GM12878 (cell line): ENCODE measurements around the gene SLC27A5. TPM values are rescaled to one million over a fixed set of nuclear protein-coding genes. Genes with fewer than 3 reads are reported as not detected.

ENCODE experiments used
- ATAC-seq: fragments of 200-7000 bp; cut with Tn5 transposase; 3 replicates; pipeline ENCODE4 v1.9.1; 2020; ENCODE audit warnings: mild to moderate bottlenecking, moderate library complexity
- BruUV-seq: library from RNA; stranded (reverse); fragments of 400-500 nt; replicated peaks from 2 replicates; lab custom pipeline; 2021; lab: Mats Ljungman, UMichigan
- CTCF ChIA-PET: fragments of 300-600 bp; sonication (Branson Sonifier 250); formaldehyde crosslinking; extraction: SDS; loops from one replicate; lab custom pipeline; 2021; ENCODE audit warnings: inconsistent platforms; lab: Yijun Ruan, JAX
- POLR2A ChIA-PET: fragments of 350-600 bp; formaldehyde crosslinking; extraction: SDS; loops from one replicate; lab custom pipeline; 2021; ENCODE audit warnings: inconsistent platforms; lab: Charles Lee
- RAD21 ChIA-PET: fragments of 300-600 bp; sonication (Branson Sonifier 250); formaldehyde crosslinking; loops from one replicate; lab custom pipeline; 2023; ENCODE audit warnings: antibody characterized with exemption; ENCODE audit not compliant: unreplicated experiment; lab: Charles Lee
- SMC1A ChIA-PET: fragments of 300-600 bp; sonication (Branson Sonifier 250); formaldehyde crosslinking; loops from one replicate; lab custom pipeline; 2023; ENCODE audit not compliant: unreplicated experiment, uncharacterized antibody; lab: Charles Lee
- DNase-seq: peaks from one replicate; pipeline ENCODE4 v3.0.0-alpha.2; 2011; ENCODE audit warnings: low read depth, low spot score
- FAIRE-seq: peaks from 3 replicates; lab custom pipeline; 2011; peaks lifted over from hg19 to GRCh38; lab: Jason Lieb, UNC
- H2AFZ ChIP-seq: 2 replicates; pipeline ENCODE4 v1.6.0; 2011; ENCODE audit warnings: low read depth, low read length, control low read depth; ENCODE audit not compliant: control insufficient read depth
- H3K27ac ChIP-seq: 2 replicates; pipeline ENCODE4 v1.5.1; 2011; ENCODE audit warnings: control low read depth; ENCODE audit not compliant: control insufficient read depth, insufficient read depth
- H3K27me3 ChIP-seq, 2 experiments: replicated peaks in 1 of 2; 2 replicates each; pipeline versions ENCODE4 v1.6.0 to v1.6.1; 2011; ENCODE audit warnings: low read length in 1 of 2; ENCODE audit not compliant: control insufficient read depth in 2 of 2, insufficient read depth in 2 of 2
- H3K36me3 ChIP-seq, 2 experiments: 2 replicates each; pipeline ENCODE4 v1.5.1; 2011; ENCODE audit warnings: low read length in 1 of 2; ENCODE audit not compliant: control insufficient read depth in 2 of 2, insufficient read depth in 2 of 2
- H3K4me1 ChIP-seq: 2 replicates; pipeline ENCODE4 v1.6.1; 2011; ENCODE audit warnings: mild to moderate bottlenecking, low read length, moderate library complexity, mixed read lengths; ENCODE audit not compliant: control insufficient read depth, insufficient read depth
- H3K4me2 ChIP-seq: 2 replicates; pipeline ENCODE4 v1.6.0; 2011; ENCODE audit warnings: control low read depth; ENCODE audit not compliant: control insufficient read depth, insufficient read depth
- H3K4me3 ChIP-seq: fragments of 200-600 bp; sonication (generic); 2 replicates; pipeline ENCODE4 v1.5.1; 2016
- H3K79me2 ChIP-seq: 2 replicates; pipeline ENCODE4 v1.6.0; 2011; ENCODE audit warnings: low read length; ENCODE audit not compliant: control insufficient read depth, insufficient read depth
- H3K9ac ChIP-seq: 2 replicates; pipeline ENCODE4 v1.8.0; 2011; ENCODE audit warnings: low read length, control low read depth, mixed read lengths; ENCODE audit not compliant: control insufficient read depth, insufficient read depth
- H3K9me3 ChIP-seq: replicated peaks from 3 replicates; pipeline ENCODE4 v1.5.1; 2011; ENCODE audit warnings: mild to moderate bottlenecking, low read length; ENCODE audit not compliant: control insufficient read depth, insufficient read depth
- H4K20me1 ChIP-seq: 2 replicates; pipeline ENCODE4 v1.6.0; 2011; ENCODE audit not compliant: control insufficient read depth, insufficient read depth
- BMI1 ChIP-seq: fragments of 450-650 bp; IDR thresholded peaks from 2 replicates; pipeline ENCODE4 v1.6.1; 2016; ENCODE audit warnings: mild to moderate bottlenecking, moderate library complexity, borderline replicate concordance
- EZH2 ChIP-seq: IDR thresholded peaks from 2 replicates; pipeline ENCODE4 v1.6.1; 2012; ENCODE audit warnings: low read depth, mild to moderate bottlenecking, control low read depth, inconsistent platforms, low read length, borderline replicate concordance; ENCODE audit not compliant: control insufficient read depth
- GABPA ChIP-seq: IDR thresholded peaks from 2 replicates; pipeline ENCODE4 v1.6.1; 2014; ENCODE audit warnings: antibody characterized with exemption, low read depth, mild to moderate bottlenecking, inconsistent platforms
- IKZF2 ChIP-seq, 2 experiments: fragments of 450-650 bp; IDR thresholded peaks; 2 replicates each; pipeline ENCODE4 v1.6.1; 2017; ENCODE audit warnings: mild to moderate bottlenecking in 2 of 2, moderate library complexity in 2 of 2
- JUND ChIP-seq: IDR thresholded peaks from 2 replicates; pipeline ENCODE4 v1.6.1; 2012; ENCODE audit warnings: low read depth, mild to moderate bottlenecking, low read length, improper control_type of control experiment, moderate library complexity
- MEF2B ChIP-seq: fragments of 450-650 bp; IDR thresholded peaks from 2 replicates; pipeline ENCODE4 v1.6.1; 2018; ENCODE audit warnings: mild to moderate bottlenecking, moderate library complexity; ENCODE audit not compliant: partially characterized antibody, poor library complexity, severe bottlenecking
- PAX5 ChIP-seq: IDR thresholded peaks from 2 replicates; pipeline ENCODE4 v1.6.1; 2011; ENCODE audit warnings: low read depth, low read length, borderline replicate concordance
- RBBP5 ChIP-seq: fragments of 200-600 bp; sonication (generic); conservative IDR thresholded peaks from 2 replicates; pipeline ENCODE4 v1.6.1; 2016
- SMAD5 ChIP-seq: IDR thresholded peaks from 2 replicates; pipeline ENCODE4 v1.6.1; 2016; ENCODE audit warnings: antibody characterized with exemption, low read depth
- TBL1XR1 ChIP-seq: IDR thresholded peaks from 2 replicates; pipeline ENCODE4 v1.6.1; 2012; ENCODE audit warnings: low read depth, low read length, improper control_type of control experiment
- YBX1 ChIP-seq: fragments of 450-650 bp; IDR thresholded peaks from 2 replicates; pipeline ENCODE4 v1.6.1; 2016; ENCODE audit warnings: antibody characterized with exemption
- YY1 ChIP-seq: IDR thresholded peaks from 2 replicates; pipeline ENCODE4 v1.6.1; 2011; ENCODE audit warnings: low read depth, mild to moderate bottlenecking, low read length
- ZSCAN29 ChIP-seq: fragments of 450-650 bp; IDR thresholded peaks from 2 replicates; pipeline ENCODE4 v1.6.1; 2017; ENCODE audit warnings: mild to moderate bottlenecking, moderate library complexity
- WGBS: methylation state at CpG from one replicate; pipeline ENCODE4 v1.1.6; 2016; ENCODE audit warnings: low lambda C conversion rate; ENCODE audit not compliant: insufficient replicate concordance, insufficient coverage; ENCODE audit errors: missing lambda C conversion rate; 5-methylcytosine and 5-hydroxymethylcytosine counted together
- in situ Hi-C: fragments of 300-500 bp; cut with MboI; formaldehyde crosslinking; loops from 9 replicates; pipeline ENCODE4 v1.14.3; 2018; ENCODE audit warnings: mixed read lengths
- intact Hi-C: fragments of 100-400 bp; cut with micrococcal nuclease; formaldehyde crosslinking; loops from one replicate; pipeline ENCODE4 v1.14.2; 2022; ENCODE audit not compliant: unreplicated experiment
- polyA plus RNA-seq, 11 experiments: library from polyadenylated mRNA; depleted of rRNA in 4 of 11; unstranded in 6 of 11; stranded (reverse) in 5 of 11; fragments of >200 nt; fragmentation: Nextera tagmentation in 4 of 11; fragmentation: Illumina TruSeq in 1 of 11; extraction: Ambion mirVana in 4 of 11; extraction: Trizol in 1 of 11; gene quantifications; 1 replicate in 1 of 11; 2 replicates in 10 of 11; pipeline versions ENCODE4 v1.2.1 to v1.2.3, GENCODE V29; 2011 to 2016; ENCODE audit warnings: inconsistent platforms in 2 of 11, missing spikeins in 2 of 11, low read depth in 1 of 11
- total RNA-seq, 4 experiments: library from RNA; depleted of rRNA in 3 of 4; stranded (reverse); fragments of >200 nt in 3 of 4; fragmentation: Illumina TruSeq in 1 of 4; extraction: Trizol in 1 of 4; gene quantifications; 2 replicates each; pipeline versions ENCODE4 v1.2.1 to v1.2.3, GENCODE V29; 2013 to 2021
- TF ChIP-seq, protein P1 (sequence below): fragments of 450-650 bp; conservative IDR thresholded peaks from 2 replicates; pipeline ENCODE4 v1.6.1; 2017; ENCODE audit warnings: mild to moderate bottlenecking, moderate library complexity
- TF ChIP-seq, protein P2 (sequence below): fragments of 450-650 bp; IDR thresholded peaks from 2 replicates; pipeline ENCODE4 v1.6.1; 2016; ENCODE audit warnings: mild to moderate bottlenecking
- TF ChIP-seq, protein P3 (sequence below): fragments of 150-350 bp; IDR thresholded peaks from 2 replicates; pipeline ENCODE4 v1.6.1; 2014; ENCODE audit warnings: mild to moderate bottlenecking, low read depth, low read length

Gene SLC27A5
- total and polyA plus RNA-seq, 10 of the 15 experiments (the other 5 are each of a cell fraction or from before 2014, with no cell fraction given) = 21.2 to 127 (median 31.8) TPM

DNA sequence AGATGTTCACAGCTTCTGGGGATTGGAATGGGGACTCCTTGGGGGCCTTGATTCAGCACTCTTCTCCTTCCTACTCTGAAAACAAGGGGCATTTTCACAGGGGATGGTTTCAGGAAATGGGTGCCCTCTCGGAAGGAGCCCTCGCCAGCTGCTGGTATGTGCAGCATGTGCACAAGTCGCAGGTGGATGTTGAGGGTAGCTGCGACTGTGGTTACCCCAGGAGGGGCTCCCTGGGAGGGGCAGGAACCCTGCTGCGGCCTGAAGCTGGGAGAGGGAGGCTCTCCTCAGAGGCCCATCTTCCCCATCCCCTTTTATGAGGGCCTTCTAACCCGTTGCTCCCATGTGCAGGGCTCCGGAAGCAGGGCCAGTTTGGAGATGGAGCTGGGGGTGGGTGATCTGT, 29.4 kb downstream of the SLC27A5 start (continued):
- TF ChIP-seq, protein P1, sequence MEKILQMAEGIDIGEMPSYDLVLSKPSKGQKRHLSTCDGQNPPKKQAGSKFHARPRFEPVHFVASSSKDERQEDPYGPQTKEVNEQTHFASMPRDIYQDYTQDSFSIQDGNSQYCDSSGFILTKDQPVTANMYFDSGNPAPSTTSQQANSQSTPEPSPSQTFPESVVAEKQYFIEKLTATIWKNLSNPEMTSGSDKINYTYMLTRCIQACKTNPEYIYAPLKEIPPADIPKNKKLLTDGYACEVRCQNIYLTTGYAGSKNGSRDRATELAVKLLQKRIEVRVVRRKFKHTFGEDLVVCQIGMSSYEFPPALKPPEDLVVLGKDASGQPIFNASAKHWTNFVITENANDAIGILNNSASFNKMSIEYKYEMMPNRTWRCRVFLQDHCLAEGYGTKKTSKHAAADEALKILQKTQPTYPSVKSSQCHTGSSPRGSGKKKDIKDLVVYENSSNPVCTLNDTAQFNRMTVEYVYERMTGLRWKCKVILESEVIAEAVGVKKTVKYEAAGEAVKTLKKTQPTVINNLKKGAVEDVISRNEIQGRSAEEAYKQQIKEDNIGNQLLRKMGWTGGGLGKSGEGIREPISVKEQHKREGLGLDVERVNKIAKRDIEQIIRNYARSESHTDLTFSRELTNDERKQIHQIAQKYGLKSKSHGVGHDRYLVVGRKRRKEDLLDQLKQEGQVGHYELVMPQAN = no peak
- no peak for TF ChIP-seq RBBP5

DNA sequence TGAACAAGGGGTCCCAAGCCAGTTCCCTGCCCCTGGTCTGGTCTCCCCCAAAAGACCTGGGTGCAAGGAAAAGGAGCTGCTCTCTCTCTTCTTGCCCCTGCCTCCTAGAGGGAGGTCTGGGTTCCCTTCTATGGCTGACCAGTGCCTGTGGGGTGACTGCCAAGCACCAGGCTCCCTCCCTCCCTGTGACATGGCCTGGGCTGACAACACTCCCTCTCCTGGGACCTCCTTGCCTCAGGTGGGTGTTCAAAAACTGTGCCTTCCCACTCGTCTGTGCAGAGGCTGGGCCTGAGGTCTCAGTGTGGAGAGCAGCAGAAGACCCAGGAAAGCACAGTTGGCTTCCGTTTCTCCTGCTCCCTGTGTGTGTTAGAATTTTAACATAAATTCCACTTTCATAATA, 31.0 kb downstream of the SLC27A5 start:
- in situ Hi-C loops = no loop called here
- H3K4me2 ChIP-seq = no peak overlapping the region
- TF ChIP-seq YY1 = no peak
- no peak for TF ChIP-seq MEF2B
- TF ChIP-seq TBL1XR1 = no peak
- TF ChIP-seq PAX5 = no peak
- no peak for TF ChIP-seq JUND
- TF ChIP-seq SMAD5 = no peak
- no peak for TF ChIP-seq BMI1
- TF ChIP-seq, protein P2, sequence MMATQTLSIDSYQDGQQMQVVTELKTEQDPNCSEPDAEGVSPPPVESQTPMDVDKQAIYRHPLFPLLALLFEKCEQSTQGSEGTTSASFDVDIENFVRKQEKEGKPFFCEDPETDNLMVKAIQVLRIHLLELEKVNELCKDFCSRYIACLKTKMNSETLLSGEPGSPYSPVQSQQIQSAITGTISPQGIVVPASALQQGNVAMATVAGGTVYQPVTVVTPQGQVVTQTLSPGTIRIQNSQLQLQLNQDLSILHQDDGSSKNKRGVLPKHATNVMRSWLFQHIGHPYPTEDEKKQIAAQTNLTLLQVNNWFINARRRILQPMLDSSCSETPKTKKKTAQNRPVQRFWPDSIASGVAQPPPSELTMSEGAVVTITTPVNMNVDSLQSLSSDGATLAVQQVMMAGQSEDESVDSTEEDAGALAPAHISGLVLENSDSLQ = no peak
- TF ChIP-seq IKZF2 (IDR thresholded peaks at IDR 0.05) = no peak
- TF ChIP-seq ZSCAN29 = no peak
- TF ChIP-seq GABPA = no peak
- TF ChIP-seq, protein P3, sequence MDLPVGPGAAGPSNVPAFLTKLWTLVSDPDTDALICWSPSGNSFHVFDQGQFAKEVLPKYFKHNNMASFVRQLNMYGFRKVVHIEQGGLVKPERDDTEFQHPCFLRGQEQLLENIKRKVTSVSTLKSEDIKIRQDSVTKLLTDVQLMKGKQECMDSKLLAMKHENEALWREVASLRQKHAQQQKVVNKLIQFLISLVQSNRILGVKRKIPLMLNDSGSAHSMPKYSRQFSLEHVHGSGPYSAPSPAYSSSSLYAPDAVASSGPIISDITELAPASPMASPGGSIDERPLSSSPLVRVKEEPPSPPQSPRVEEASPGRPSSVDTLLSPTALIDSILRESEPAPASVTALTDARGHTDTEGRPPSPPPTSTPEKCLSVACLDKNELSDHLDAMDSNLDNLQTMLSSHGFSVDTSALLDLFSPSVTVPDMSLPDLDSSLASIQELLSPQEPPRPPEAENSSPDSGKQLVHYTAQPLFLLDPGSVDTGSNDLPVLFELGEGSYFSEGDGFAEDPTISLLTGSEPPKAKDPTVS = no peak
- no peak for TF ChIP-seq YBX1
- TF ChIP-seq EZH2 = no peak

More for the DNA sequence above, 31.0 kb downstream of the SLC27A5 start:
- Histone ChIP-seq H3K27me3 (no peaks in the 10 kb centered on the region), H3K4me3 (no peak overlapping the region), H3K79me2 (no peaks in the 10 kb centered on the region; the same call in 1 of the 2 replicates), H3K9ac (no peak overlapping the region), H3K9me3 (no peaks in the 10 kb centered on the region), H3K27ac (no peak overlapping the region), H3K36me3 (no peaks in the 10 kb centered on the region; a peak in 2 of 4 replicates), H3K4me1 (peaks cover 12% of the 10 kb centered on the region), H4K20me1 (no peaks in the 10 kb centered on the region), H2AFZ (no peak overlapping the region)
- no TSS peak for BruUV-seq
- ATAC-seq = no peak
- ChIA-PET RAD21 (no interaction called here), POLR2A (interaction anchor here (0.5 kb wide), 1 partner anchor 49 kb away, joined by 3 read pairs; no protein-coding TSS in a partner anchor), SMC1A (no interaction called here), CTCF (no interaction called here)
- no peak for DNase-seq
- WGBS = 61% methylated on average over 2 of the region's 2 CpGs
- intact Hi-C loops = no loop called here
- FAIRE-seq = no peak
